Liver (tissue), 9 donors: ENCODE results near the gene RGS3. TPM values are rescaled to one million over a fixed set of nuclear protein-coding genes. Genes with fewer than 3 reads are reported as not detected.
A peak's percentile ranks its signal among the peaks of the same experiment; 100 is the strongest.

Source experiments
- DNase-seq: peaks from one replicate; pipeline ENCODE4 v3.0.0-alpha.2; 2017; ENCODE audit warnings: low spot score
- H3K27ac ChIP-seq, 2 donors: one replicate each; pipeline ENCODE4 v1.7.0; 2013; ENCODE audit warnings: inconsistent platforms in 2 of 2, low read length in 2 of 2, control low read depth in 1 of 2, low read depth in 1 of 2, mild to moderate bottlenecking in 1 of 2
- H3K27me3 ChIP-seq, 4 donors: one replicate each; pipeline versions ENCODE4 v1.6.1 to v1.7.0; 2013; ENCODE audit warnings: low read length in 3 of 4, inconsistent platforms in 1 of 4, mild to moderate bottlenecking in 1 of 4, moderate library complexity in 1 of 4; ENCODE audit not compliant: control insufficient read depth in 4 of 4, insufficient read depth in 4 of 4
- H3K36me3 ChIP-seq, 4 donors: one replicate each; pipeline versions ENCODE4 v1.6.1 to v1.7.0; 2013; ENCODE audit warnings: low read length in 3 of 4, mild to moderate bottlenecking in 3 of 4, low read depth in 1 of 4, moderate library complexity in 1 of 4; ENCODE audit not compliant: control insufficient read depth in 4 of 4, insufficient read depth in 3 of 4
- H3K4me1 ChIP-seq, 4 donors: one replicate each; pipeline versions ENCODE4 v1.6.1 to v1.7.0; 2013; ENCODE audit warnings: low read length in 3 of 4, mild to moderate bottlenecking in 3 of 4, moderate library complexity in 1 of 4; ENCODE audit not compliant: control insufficient read depth in 4 of 4, insufficient read depth in 4 of 4
- H3K4me3 ChIP-seq, 3 donors: one replicate each; pipeline versions ENCODE4 v1.6.1 to v1.7.0; 2013; ENCODE audit warnings: low read length in 3 of 3, control low read depth in 1 of 3, low read depth in 1 of 3, mild to moderate bottlenecking in 1 of 3
- H3K9ac ChIP-seq, 2 donors: one replicate each; pipeline ENCODE4 v1.7.0; 2013; ENCODE audit warnings: low read length in 2 of 2, mild to moderate bottlenecking in 2 of 2, moderate library complexity in 2 of 2, control low read depth in 1 of 2, low read depth in 1 of 2
- H3K9me3 ChIP-seq, 4 donors: one replicate each; pipeline versions ENCODE4 v1.6.1 to v1.7.0; 2013; ENCODE audit warnings: low read length in 3 of 4; ENCODE audit not compliant: control insufficient read depth in 4 of 4
- EGR1 ChIP-seq, 2 donors: IDR thresholded peaks; 2 replicates each; pipeline ENCODE4 v1.6.1; 2016 to 2018; ENCODE audit warnings: antibody characterized with exemption in 2 of 2, low read depth in 2 of 2
- FOXA1 ChIP-seq: IDR thresholded peaks from 2 replicates; pipeline ENCODE4 v1.6.1; 2016; ENCODE audit warnings: antibody characterized with exemption
- FOXA2 ChIP-seq: IDR thresholded peaks from 2 replicates; pipeline ENCODE4 v1.6.1; 2016; ENCODE audit warnings: antibody characterized with exemption
- HNF4A ChIP-seq, 2 donors: conservative IDR thresholded peaks; 2 replicates each; pipeline ENCODE4 v1.6.1; 2016; ENCODE audit warnings: antibody characterized with exemption in 2 of 2, mild to moderate bottlenecking in 2 of 2
- JUND ChIP-seq, 2 donors: IDR thresholded peaks; 2 replicates each; pipeline ENCODE4 v1.6.1; 2016; ENCODE audit warnings: antibody characterized with exemption in 2 of 2
- NR2F2 ChIP-seq: IDR thresholded peaks from 2 replicates; pipeline ENCODE4 v1.6.1; 2016; ENCODE audit warnings: antibody characterized with exemption
- RAD21 ChIP-seq, 2 donors: IDR thresholded peaks; 2 replicates each; pipeline ENCODE4 v1.6.1; 2016; ENCODE audit warnings: antibody characterized with exemption in 2 of 2, mild to moderate bottlenecking in 2 of 2
- RXRA ChIP-seq, 2 donors: IDR thresholded peaks; 2 replicates each; pipeline ENCODE4 v1.6.1; 2017 to 2018; ENCODE audit warnings: antibody characterized with exemption in 2 of 2, mild to moderate bottlenecking in 1 of 2
- SP1 ChIP-seq: IDR thresholded peaks from 2 replicates; pipeline ENCODE4 v1.6.1; 2018; ENCODE audit warnings: antibody characterized with exemption, mild to moderate bottlenecking
- WGBS: extraction: QIAGEN DNeasy Blood & Tissue Kit; methylation state at CpG from one replicate; pipeline ENCODE4 v1.1.7; 2013; 5-methylcytosine and 5-hydroxymethylcytosine counted together
- polyA plus RNA-seq, 2 donors: library from polyadenylated mRNA; stranded (reverse) in 1 of 2; unstranded in 1 of 2; fragments of 200-250 nt in 1 of 2; fragments of >200 nt in 1 of 2; fragmentation: Nextera tagmentation in 1 of 2; extraction: Ambion mirVana in 1 of 2; gene quantifications; one replicate each; pipeline versions ENCODE4 v1.2.1 to v1.2.3, GENCODE V29; 2013 to 2015
- total RNA-seq, 2 donors: library from RNA; depleted of rRNA; stranded (reverse); fragments of >200 nt; gene quantifications; one replicate each; pipeline ENCODE4 v1.2.3, GENCODE V29; 2014
- TF ChIP-seq, protein P1 (sequence below): fragments of 150-350 bp; IDR thresholded peaks from 2 replicates; pipeline ENCODE4 v1.5.1; 2017; ENCODE audit warnings: improper control_type of control experiment, low read depth, low read length; ENCODE audit not compliant: missing input control
- TF ChIP-seq, protein P2 (sequence below): IDR thresholded peaks from 2 replicates; pipeline ENCODE4 v1.6.1; 2016; ENCODE audit warnings: antibody characterized with exemption
- TF ChIP-seq, protein P3 (sequence below): IDR thresholded peaks from 2 replicates; pipeline ENCODE4 v1.6.1; 2016; ENCODE audit warnings: antibody characterized with exemption
- donor health status: healthy.
- donor health status: healthy.
- donor health status: healthy.
- donor health status: healthy.
- donor health status: healthy.

The RGS3 gene
- total and polyA plus RNA-seq, 4 donors = 13.0 to 65.0 (median 28.3) TPM

DNA sequence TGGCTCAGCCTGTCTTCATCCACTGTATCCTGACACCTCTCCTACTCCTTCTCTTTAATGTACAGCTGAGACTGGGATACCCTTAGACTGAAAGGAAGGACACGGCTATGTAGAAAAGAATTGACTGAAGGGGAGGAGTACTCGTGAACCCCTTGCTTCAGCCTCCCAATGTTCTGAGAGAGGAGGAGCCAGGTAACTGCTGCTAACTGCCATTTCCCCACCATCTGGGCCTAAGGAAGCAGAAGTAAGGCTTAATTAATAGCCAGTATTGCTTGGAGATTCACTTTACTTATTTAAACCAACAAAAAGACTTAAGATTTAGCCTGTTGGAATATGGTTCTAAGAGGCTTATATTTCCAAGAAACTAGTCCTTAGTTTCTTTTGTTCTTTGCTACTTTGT is 18.8 kb upstream of the RGS3 start (continued):
- TF ChIP-seq RXRA (IDR thresholded peaks at IDR 0.05) = no peak
- no peak for TF ChIP-seq FOXA1
- no peak for TF ChIP-seq JUND (IDR thresholded peaks at IDR 0.05)
- TF ChIP-seq NR2F2 = no peak

DNA sequence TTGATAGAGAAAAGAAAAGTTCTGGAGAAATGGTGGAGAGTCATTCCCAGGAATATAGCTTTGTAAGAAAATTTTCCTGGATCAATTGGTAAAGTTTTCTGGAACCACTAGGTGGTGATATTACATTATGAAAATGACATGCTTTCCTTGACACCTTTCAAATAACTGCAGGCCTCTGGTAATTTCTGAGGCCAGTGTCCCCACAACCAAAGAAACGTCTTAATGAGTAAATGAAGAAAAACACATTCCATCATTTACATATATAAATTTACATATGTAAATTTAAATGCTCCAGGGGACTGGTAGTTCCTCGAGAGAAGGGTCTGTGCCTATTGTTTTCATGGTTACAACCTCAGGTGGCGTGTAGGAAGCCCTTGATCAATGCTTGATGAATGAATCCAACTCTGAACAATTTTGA is 17.2 kb upstream of the RGS3 start:
- no peak for DNase-seq
- WGBS = 61% methylated on average over 3 of the region's 3 CpGs
- H3K4me3 ChIP-seq = no peak overlapping the region
- H3K9me3 ChIP-seq = no peaks in the 10 kb centered on the region
- H3K27me3 ChIP-seq = no peaks in the 10 kb centered on the region
- peaks cover 3 to 10% (median 9%) of the 10 kb centered on the region in 4 donors for H3K4me1 ChIP-seq
- no peak overlapping the region for H3K27ac ChIP-seq
- H3K9ac ChIP-seq = no peak overlapping the region
- H3K36me3 ChIP-seq = no peaks in the 10 kb centered on the region
- TF ChIP-seq, protein P1, sequence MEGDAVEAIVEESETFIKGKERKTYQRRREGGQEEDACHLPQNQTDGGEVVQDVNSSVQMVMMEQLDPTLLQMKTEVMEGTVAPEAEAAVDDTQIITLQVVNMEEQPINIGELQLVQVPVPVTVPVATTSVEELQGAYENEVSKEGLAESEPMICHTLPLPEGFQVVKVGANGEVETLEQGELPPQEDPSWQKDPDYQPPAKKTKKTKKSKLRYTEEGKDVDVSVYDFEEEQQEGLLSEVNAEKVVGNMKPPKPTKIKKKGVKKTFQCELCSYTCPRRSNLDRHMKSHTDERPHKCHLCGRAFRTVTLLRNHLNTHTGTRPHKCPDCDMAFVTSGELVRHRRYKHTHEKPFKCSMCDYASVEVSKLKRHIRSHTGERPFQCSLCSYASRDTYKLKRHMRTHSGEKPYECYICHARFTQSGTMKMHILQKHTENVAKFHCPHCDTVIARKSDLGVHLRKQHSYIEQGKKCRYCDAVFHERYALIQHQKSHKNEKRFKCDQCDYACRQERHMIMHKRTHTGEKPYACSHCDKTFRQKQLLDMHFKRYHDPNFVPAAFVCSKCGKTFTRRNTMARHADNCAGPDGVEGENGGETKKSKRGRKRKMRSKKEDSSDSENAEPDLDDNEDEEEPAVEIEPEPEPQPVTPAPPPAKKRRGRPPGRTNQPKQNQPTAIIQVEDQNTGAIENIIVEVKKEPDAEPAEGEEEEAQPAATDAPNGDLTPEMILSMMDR = peak; percentile 70
- TF ChIP-seq, protein P2, sequence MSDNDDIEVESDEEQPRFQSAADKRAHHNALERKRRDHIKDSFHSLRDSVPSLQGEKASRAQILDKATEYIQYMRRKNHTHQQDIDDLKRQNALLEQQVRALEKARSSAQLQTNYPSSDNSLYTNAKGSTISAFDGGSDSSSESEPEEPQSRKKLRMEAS = no peak
- TF ChIP-seq RAD21 (IDR thresholded peaks at IDR 0.05) = peak; percentile 91 to 94
- no peak for TF ChIP-seq FOXA2

DNA sequence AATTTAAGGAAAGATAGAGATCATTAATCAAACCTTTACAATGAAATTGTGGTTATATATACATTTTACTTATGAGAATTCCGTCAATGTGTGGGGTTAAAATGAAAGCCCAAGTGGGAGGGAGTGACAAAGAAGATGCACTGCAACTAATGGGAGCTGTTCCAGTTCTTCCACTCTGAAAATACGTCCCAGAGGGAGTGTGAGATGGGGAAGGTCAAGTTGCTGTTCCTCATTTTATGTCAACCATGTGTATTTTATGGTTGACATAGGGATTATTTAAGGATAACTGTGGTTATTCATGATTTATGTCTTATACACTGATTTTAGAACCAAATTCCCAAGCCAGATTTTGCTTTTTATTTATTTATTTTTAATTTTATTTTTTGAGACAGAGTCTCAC is 14.2 kb upstream of the RGS3 start:
- H3K9ac ChIP-seq = no peak overlapping the region
- no peaks in the 10 kb centered on the region for H3K36me3 ChIP-seq
- no peak overlapping the region for H3K4me3 ChIP-seq
- H3K9me3 ChIP-seq = no peaks in the 10 kb centered on the region
- TF ChIP-seq SP1 (no peak), HNF4A (conservative IDR thresholded peaks at IDR 0.05) (no peak), EGR1 (IDR thresholded peaks at IDR 0.05; ENCODE audit: low read depth in 2 of 2) (no peak)
- TF ChIP-seq, protein P3, sequence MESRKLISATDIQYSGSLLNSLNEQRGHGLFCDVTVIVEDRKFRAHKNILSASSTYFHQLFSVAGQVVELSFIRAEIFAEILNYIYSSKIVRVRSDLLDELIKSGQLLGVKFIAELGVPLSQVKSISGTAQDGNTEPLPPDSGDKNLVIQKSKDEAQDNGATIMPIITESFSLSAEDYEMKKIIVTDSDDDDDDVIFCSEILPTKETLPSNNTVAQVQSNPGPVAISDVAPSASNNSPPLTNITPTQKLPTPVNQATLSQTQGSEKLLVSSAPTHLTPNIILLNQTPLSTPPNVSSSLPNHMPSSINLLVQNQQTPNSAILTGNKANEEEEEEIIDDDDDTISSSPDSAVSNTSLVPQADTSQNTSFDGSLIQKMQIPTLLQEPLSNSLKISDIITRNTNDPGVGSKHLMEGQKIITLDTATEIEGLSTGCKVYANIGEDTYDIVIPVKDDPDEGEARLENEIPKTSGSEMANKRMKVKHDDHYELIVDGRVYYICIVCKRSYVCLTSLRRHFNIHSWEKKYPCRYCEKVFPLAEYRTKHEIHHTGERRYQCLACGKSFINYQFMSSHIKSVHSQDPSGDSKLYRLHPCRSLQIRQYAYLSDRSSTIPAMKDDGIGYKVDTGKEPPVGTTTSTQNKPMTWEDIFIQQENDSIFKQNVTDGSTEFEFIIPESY = no peak
- WGBS = 75% methylated on average over 2 of the region's 2 CpGs
- no peak for DNase-seq
- peaks cover 3 to 10% (median 9%) of the 10 kb centered on the region in 4 donors for H3K4me1 ChIP-seq
- H3K27me3 ChIP-seq = no peaks in the 10 kb centered on the region
- no peak overlapping the region for H3K27ac ChIP-seq

DNA sequence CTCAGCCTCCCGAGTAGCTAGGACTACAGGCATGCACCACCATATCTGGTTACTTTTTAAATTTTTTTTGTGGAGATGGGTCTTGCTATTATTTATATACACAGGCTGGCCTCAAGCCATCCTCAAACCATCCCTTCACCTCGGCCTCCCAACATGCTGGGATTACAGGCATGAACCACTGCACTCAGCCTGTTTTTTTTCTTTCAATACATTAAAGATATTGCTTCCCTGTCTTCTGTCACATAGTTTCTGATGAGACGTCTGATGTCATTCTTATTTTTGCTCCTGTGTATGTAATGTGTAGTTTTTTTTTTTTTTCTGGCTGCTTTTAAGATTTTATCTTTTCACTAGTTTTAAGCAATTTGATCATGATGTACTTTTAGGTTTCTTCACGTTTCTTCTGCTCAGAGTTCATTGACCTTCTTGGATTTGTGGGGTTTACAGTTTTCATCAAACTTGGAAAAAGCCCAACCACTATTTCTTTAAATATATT is 11.4 kb upstream of the RGS3 start:
- Histone ChIP-seq H3K36me3 (no peaks in the 10 kb centered on the region), H3K27ac (no peak overlapping the region), H3K4me1 (peaks cover 0 to 3% (median 0%) of the 10 kb centered on the region in 4 donors), H3K4me3 (no peak overlapping the region), H3K9me3 (no peaks in the 10 kb centered on the region), H3K27me3 (no peaks in the 10 kb centered on the region), H3K9ac (no peak overlapping the region)
- DNase-seq = no peak
- 75% methylated on average over 4 of the region's 4 CpGs for WGBS
- no peak for TF ChIP-seq EGR1 (IDR thresholded peaks at IDR 0.05; ENCODE audit: low read depth in 2 of 2)
